ENCODE data around the gene OR4K17.
"Not testable (repeated sequence)": the region's sequence is repeated elsewhere in the genome, so short reads cannot be mapped to it uniquely, and the experiment has no call there.

The OR4K17 gene

GRCh38 chr14:20110438-20110837 is at the start of gene OR4K17:
OR4K17 (plus strand) TSS chr14:20110739; CDS start chr14:20117500, 6,761 bp downstream.
- no peak for DNase-seq (ENCODE audit: low read depth in 2 of 2)

GRCh38 chr14:20092050-20092449 is 18.5 kb upstream of the OR4K17 start:
- DNase-seq (ENCODE audit: low read depth in 2 of 2), result no peak

- DNase-seq (ENCODE audit: low read depth in 2 of 2), result no peak
These were observed 17.1 kb upstream of the OR4K17 start for GRCh38 chr14:20093442-20093841.

DNA sequence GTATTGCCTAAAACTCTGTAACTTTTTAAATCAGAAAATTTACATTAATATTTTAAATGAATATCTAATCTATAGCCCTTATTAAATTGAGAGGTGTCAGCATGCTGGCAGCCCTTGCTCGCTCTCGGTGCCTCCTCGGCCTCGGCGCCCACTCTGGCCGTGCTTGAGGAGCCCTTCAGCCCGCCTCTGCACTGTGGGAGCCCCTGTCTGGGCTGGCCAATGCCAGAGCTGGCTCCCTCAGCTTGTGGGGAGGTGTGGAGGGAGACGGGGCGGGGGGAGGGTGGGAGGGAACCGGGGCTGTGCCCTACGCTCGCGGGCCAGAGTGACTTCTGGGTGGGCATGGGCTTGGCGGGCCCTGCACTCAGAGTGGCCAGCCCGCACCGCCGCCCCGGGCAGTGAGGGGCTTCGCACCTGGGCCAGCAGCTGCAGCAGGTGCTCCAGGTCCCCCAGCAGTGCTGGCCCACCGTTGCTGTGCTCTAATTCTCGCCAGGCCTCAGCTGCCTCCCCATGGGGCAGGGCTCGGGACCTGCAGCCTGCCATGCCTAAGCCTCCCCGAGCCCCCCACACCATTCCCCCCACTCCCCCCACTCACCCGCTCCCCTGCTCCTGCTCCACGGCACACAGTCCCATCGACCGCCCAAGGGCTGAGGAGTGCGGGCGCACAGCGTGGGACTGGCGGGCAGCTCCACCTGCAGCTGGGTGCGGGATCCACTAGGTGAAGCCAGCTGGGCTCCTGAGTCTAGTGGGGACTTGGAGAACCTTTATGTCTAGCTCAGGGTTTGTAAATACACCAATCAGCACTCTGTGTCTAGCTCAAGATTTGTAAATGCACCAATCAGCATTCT is 11.4 kb upstream of the OR4K17 start:
- DNase-seq (ENCODE audit: low read depth in 2 of 2), result not testable (repeated sequence)

- DNase-seq (ENCODE audit: low read depth in 2 of 2), result no peak
These were observed 1.8 kb downstream of the OR4K17 start for GRCh38 chr14:20112321-20112720.

GRCh38 chr14:20116748-20117147 is 6.2 kb downstream of the OR4K17 start:
- DNase-seq (ENCODE audit: low read depth in 2 of 2), result no peak

- DNase-seq (ENCODE audit: low read depth in 2 of 2), result no peak
These were observed 8.3 kb downstream of the OR4K17 start for GRCh38 chr14:20118795-20119194.

- no peak for DNase-seq (ENCODE audit: low read depth in 2 of 2)
These were observed 28.0 kb downstream of the OR4K17 start, which contains the start of gene OR4N5 for GRCh38 chr14:20138520-20138919. OR4N5 (plus strand) TSS chr14:20138820; CDS start chr14:20143736, 4,916 bp downstream.

GRCh38 chr14:20143911-20144310 is 33.4 kb downstream of the OR4K17 start:
- DNase-seq (ENCODE audit: low read depth in 2 of 2), result no peak

DNA sequence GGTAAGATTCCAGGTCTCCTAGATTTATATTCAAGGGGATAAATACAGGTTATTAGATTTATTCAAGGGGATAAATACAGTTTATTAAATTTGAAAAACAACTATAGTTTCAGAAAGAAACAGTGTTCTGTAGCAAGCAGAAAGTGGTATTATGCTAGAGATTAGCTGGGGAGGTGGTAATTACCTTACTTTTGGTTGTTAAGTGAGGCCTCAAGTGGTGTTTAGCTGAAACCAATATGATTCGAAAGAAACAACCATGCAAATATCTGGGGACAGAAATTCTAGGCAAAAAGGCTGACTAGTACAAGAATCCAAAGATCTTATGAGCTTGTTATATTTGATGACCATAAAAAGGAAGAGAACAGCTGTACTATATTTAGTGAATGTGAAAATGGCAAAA is 34.3 kb downstream of the OR4K17 start:
- no peak for DNase-seq (ENCODE audit: low read depth in 2 of 2)

DNA sequence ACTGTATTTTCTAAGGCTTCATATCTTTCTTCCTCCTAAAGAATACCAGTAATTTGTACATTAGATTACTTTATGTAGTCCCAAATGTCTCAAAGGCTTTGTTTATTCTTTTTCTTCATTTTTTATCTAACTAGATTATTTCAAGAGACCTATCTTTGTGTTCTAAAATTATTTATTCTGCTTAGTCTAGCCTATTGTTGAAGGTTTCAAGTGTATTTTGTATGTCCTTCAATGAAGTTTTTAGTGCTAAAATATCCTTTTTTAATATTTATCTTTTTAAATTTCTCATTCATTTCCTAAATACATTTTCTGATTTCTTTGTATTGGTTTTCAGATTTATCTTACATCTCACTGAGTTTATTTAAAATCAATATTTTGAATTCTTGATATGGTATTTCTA is 53.9 kb downstream of the OR4K17 start:
- DNase-seq (ENCODE audit: low read depth in 2 of 2), result no peak

- DNase-seq (ENCODE audit: low read depth in 2 of 2), result no peak
These were observed 56.6 kb downstream of the OR4K17 start for GRCh38 chr14:20167091-20167490.

- not testable (repeated sequence) for DNase-seq (ENCODE audit: low read depth in 2 of 2)
These were observed 59.3 kb downstream of the OR4K17 start for GRCh38 chr14:20169852-20170251.
